A673 (cell line): Measurements from ENCODE around the gene ABCA13. TPM values are rescaled to one million over a fixed set of nuclear protein-coding genes. Genes with fewer than 3 reads are reported as not detected.

Experiments used
- BruUV-seq: library from RNA; stranded (reverse); fragments of 400-500 nt; replicated peaks from 2 replicates; lab custom pipeline; 2021; lab: Mats Ljungman, UMichigan
- CTCF ChIA-PET: fragments of 300-600 bp; sonication (Branson Sonifier 250); formaldehyde crosslinking; loops from one replicate; lab custom pipeline; 2022; ENCODE audit warnings: antibody characterized with exemption; lab: Charles Lee
- POLR2A ChIA-PET: fragments of 300-600 bp; sonication (Branson Sonifier 250); formaldehyde crosslinking; loops from one replicate; lab custom pipeline; 2022; ENCODE audit warnings: antibody characterized with exemption; ENCODE audit not compliant: low non-redundant PET; lab: Charles Lee
- DNase-seq: peaks from one replicate; pipeline ENCODE4 v3.0.0-alpha.2; 2015; ENCODE audit warnings: low spot score
- H3K27ac ChIP-seq: fragments of 200-600 bp; sonication (generic); 2 replicates; pipeline ENCODE4 v1.5.1; 2016; ENCODE audit warnings: mixed run types, low read depth, mild to moderate bottlenecking, mixed read lengths, antibody characterized with exemption, low read length; ENCODE audit not compliant: poor library complexity, severe bottlenecking
- H3K27me3 ChIP-seq: fragments of 200-600 bp; sonication (generic); replicated peaks from 2 replicates; pipeline ENCODE4 v1.6.1; 2017; ENCODE audit warnings: mixed run types, low read depth, mild to moderate bottlenecking, mixed read lengths, antibody characterized with exemption, low read length; ENCODE audit not compliant: insufficient read depth, poor library complexity
- H3K36me3 ChIP-seq: fragments of 200-600 bp; sonication (generic); 2 replicates; pipeline ENCODE4 v1.6.1; 2016; ENCODE audit warnings: mixed run types, mild to moderate bottlenecking, mixed read lengths, antibody characterized with exemption, low read length; ENCODE audit not compliant: insufficient read depth, poor library complexity, severe bottlenecking
- H3K4me1 ChIP-seq: fragments of 200-600 bp; sonication (generic); 2 replicates; pipeline ENCODE4 v1.6.1; 2017; ENCODE audit warnings: mixed run types, mild to moderate bottlenecking, mixed read lengths, antibody characterized with exemption, low read length; ENCODE audit not compliant: insufficient read depth, poor library complexity, severe bottlenecking
- H3K4me3 ChIP-seq: fragments of 200-600 bp; sonication (generic); 2 replicates; pipeline ENCODE4 v1.5.1; 2016; ENCODE audit warnings: low read depth, mixed run types, mild to moderate bottlenecking, mixed read lengths, low read length; ENCODE audit not compliant: poor library complexity, severe bottlenecking
- H3K9me3 ChIP-seq: fragments of 200-600 bp; sonication (generic); 2 replicates; pipeline ENCODE4 v1.6.1; 2016; ENCODE audit warnings: mixed run types, low read depth, mild to moderate bottlenecking, mixed read lengths, antibody characterized with exemption, low read length; ENCODE audit not compliant: poor library complexity, severe bottlenecking
- EZH2 ChIP-seq: fragments of 200-600 bp; sonication (generic); IDR thresholded peaks from 2 replicates; pipeline ENCODE4 v1.6.1; 2017; ENCODE audit warnings: borderline replicate concordance, low read depth, mild to moderate bottlenecking, mixed read lengths, antibody characterized with exemption, low read length; ENCODE audit not compliant: poor library complexity, severe bottlenecking
- intact Hi-C: fragments of 100-400 bp; cut with micrococcal nuclease; formaldehyde crosslinking; loops from one replicate; pipeline ENCODE4 v1.10.0; 2022; ENCODE audit not compliant: unreplicated experiment
- total RNA-seq: library from RNA; stranded (reverse); gene quantifications from 2 replicates; pipeline ENCODE4 v1.2.3, GENCODE V29; 2021
- TF ChIP-seq, protein P1 (sequence below): fragments of 300-800, 200-600 bp; sonication (generic); conservative IDR thresholded peaks from 2 replicates; pipeline ENCODE4 v1.5.1; 2017; ENCODE audit warnings: low read depth, mild to moderate bottlenecking, antibody characterized with exemption, low read length, moderate library complexity, mixed read lengths

Gene ABCA13
- total RNA-seq, 1 experiment from 2014 or later = 15.6 TPM

DNA sequence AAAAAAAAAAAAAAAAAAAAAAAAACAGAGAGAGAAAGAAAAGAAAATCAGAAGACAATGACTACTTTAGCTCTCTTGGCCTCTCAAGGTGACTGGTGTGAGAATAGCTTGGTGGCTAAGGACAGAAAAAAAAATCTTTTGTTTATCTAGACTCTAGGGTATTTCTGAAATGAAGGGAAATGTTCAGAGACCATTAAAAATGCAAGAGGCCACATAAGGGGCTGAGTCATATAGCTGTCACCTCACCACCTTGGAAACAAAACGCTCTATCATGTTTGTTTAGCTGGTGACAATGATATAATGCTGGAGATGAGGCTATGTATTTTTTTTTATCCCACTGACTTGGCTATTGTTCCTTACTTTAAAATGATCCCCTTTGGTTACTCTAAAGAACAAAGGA, 466.1 kb downstream of the ABCA13 start:
- Histone ChIP-seq H3K27ac (no peak overlapping the region), H3K4me3 (no peak overlapping the region), H3K4me1 (no peaks in the 10 kb centered on the region), H3K9me3 (no peaks in the 10 kb centered on the region), H3K36me3 (no peaks in the 10 kb centered on the region), H3K27me3 (no peaks in the 10 kb centered on the region)
- ChIA-PET CTCF (no interaction called here), POLR2A (no interaction called here)
- TF ChIP-seq, protein P1, sequence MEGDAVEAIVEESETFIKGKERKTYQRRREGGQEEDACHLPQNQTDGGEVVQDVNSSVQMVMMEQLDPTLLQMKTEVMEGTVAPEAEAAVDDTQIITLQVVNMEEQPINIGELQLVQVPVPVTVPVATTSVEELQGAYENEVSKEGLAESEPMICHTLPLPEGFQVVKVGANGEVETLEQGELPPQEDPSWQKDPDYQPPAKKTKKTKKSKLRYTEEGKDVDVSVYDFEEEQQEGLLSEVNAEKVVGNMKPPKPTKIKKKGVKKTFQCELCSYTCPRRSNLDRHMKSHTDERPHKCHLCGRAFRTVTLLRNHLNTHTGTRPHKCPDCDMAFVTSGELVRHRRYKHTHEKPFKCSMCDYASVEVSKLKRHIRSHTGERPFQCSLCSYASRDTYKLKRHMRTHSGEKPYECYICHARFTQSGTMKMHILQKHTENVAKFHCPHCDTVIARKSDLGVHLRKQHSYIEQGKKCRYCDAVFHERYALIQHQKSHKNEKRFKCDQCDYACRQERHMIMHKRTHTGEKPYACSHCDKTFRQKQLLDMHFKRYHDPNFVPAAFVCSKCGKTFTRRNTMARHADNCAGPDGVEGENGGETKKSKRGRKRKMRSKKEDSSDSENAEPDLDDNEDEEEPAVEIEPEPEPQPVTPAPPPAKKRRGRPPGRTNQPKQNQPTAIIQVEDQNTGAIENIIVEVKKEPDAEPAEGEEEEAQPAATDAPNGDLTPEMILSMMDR = no peak
- no peak for TF ChIP-seq EZH2
- DNase-seq = no peak
- intact Hi-C loops = no loop called here
- BruUV-seq = no TSS peak

DNA sequence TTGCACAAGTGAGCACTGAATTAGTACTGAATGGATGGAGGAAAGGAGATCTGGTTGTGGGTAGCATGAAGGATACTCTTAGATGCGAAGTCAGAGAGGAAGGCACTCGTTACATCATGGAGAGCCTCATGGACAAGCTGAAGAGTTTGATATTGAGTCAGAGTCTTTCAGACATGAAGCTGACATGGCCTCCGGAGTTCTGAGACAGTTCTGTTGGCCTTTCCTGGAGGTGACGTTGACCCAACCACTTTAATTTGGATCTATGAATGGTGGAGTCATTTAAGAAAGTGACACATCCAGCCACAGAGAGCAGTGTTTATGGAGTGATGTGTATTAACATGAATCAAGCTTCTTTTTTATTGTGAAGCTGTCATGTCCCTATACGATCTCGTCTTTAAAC, 466.8 kb downstream of the ABCA13 start:
- no TSS peak for BruUV-seq
- H3K4me3 ChIP-seq = no peak overlapping the region
- intact Hi-C loops = no loop called here
- no peaks in the 10 kb centered on the region for H3K4me1 ChIP-seq
- no peaks in the 10 kb centered on the region for H3K9me3 ChIP-seq
- H3K27me3 ChIP-seq = no peaks in the 10 kb centered on the region
- ChIA-PET CTCF (no interaction called here), POLR2A (no interaction called here)
- no peak overlapping the region for H3K27ac ChIP-seq
- no peaks in the 10 kb centered on the region for H3K36me3 ChIP-seq
- TF ChIP-seq, protein P1 = no peak
- no peak for TF ChIP-seq EZH2
- DNase-seq = no peak

DNA sequence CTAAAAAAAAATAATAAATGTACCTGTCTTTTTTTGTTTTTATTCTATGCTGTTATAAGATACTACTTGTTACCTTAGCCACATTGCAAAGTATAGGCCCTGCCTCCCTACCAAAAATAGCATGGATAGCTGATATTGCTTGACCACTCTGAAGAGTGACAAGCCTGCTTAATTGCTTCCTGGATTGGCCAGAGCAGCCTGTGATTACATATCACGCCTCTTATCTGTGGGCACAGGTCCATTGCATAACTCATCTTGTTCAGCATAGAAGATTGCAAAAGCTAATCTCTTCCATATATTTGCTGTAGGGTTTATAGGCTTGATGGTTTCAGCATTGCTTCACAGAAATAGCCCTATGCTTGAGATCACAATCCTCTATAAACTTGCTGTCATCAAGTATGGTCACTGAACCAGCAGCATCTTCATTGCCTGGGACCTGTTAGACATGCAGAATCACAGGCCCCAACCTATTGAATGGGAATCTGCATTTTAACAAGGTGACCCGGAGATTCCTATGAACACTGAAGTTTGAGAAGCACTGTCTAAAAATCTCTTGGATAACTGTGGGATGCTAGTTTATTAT, 472.3 kb downstream of the ABCA13 start:
- Histone ChIP-seq H3K4me3 (no peak overlapping the region), H3K4me1 (no peaks in the 10 kb centered on the region), H3K36me3 (no peaks in the 10 kb centered on the region), H3K27ac (no peak overlapping the region), H3K27me3 (no peaks in the 10 kb centered on the region), H3K9me3 (no peaks in the 10 kb centered on the region)
- intact Hi-C loops = no loop called here
- ChIA-PET CTCF (no interaction called here), POLR2A (no interaction called here)
- DNase-seq = peak; percentile 7
- no TSS peak for BruUV-seq
- TF ChIP-seq, protein P1 = no peak
- TF ChIP-seq EZH2 = no peak
